K562 treated with DMSO at 1 percent for 4 hours (cell line): ENCODE data around the gene LYSET. TPM values are rescaled to one million over a fixed set of nuclear protein-coding genes. Genes with fewer than 3 reads are reported as not detected.

Experiments
- total RNA-seq: library from RNA; unstranded; fragments of 300-600 nt; gene quantifications from 2 replicates; pipeline ENCODE4 v1.2.3, GENCODE V29; 2022; ENCODE audit not compliant: insufficient read depth

Gene LYSET, protein sequence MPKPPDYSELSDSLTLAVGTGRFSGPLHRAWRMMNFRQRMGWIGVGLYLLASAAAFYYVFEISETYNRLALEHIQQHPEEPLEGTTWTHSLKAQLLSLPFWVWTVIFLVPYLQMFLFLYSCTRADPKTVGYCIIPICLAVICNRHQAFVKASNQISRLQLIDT
- total RNA-seq: 22.3 and 23.6 TPM in 2 replicates

GRCh38 chr14:93184391-93185348 is at the start of gene LYSET, which contains the start of gene MOAP1:
LYSET (plus strand) TSS chr14:93185317; CDS start chr14:93185406, 89 bp downstream.
MOAP1 (minus strand) TSS chr14:93184897; CDS start chr14:93184242, 655 bp downstream.

GRCh38 chr14:93206793-93207467 is 21.8 kb downstream of the LYSET start, which contains the start of the genes GON7 and UBR7:
GON7 (minus strand) TSS chr14:93207065; CDS start chr14:93207037, 28 bp downstream.
UBR7 (plus strand) TSS chr14:93207256; CDS start chr14:93207292, 36 bp downstream.

Other genes with a start within 250 kb of the LYSET start
- 35.9 and 46.5 TPM in 2 replicates for gene ITPK1, start 69.4 kb upstream of the LYSET start, total RNA-seq
- 10.9 and 11.1 TPM in 2 replicates for gene MOAP1, start 420 bp upstream of the LYSET start, total RNA-seq
- gene GON7, start 21.7 kb downstream of the LYSET start, total RNA-seq: 10.2 and 13.1 TPM in 2 replicates
- 18.0 and 22.4 TPM in 2 replicates for gene UBR7, start 21.9 kb downstream of the LYSET start, total RNA-seq
- gene BTBD7, start 147.7 kb downstream of the LYSET start, total RNA-seq: 5.1 and 7.9 TPM in 2 replicates
- gene COX8C, start 161.9 kb downstream of the LYSET start, total RNA-seq: not detected in 2 replicates
- not detected in 2 replicates for gene UNC79, start 245.6 kb downstream of the LYSET start, total RNA-seq